Keratinocyte (primary cell): ENCODE measurements around the gene CREB3L1. TPM values are rescaled to one million over a fixed set of nuclear protein-coding genes. Genes with fewer than 3 reads are reported as not detected.

ENCODE experiments used
- DNase-seq: peaks from one replicate; pipeline ENCODE4 v3.0.0-alpha.2; 2011; ENCODE audit warnings: low read depth, missing footprints, low spot score
- FAIRE-seq: peaks from 2 replicates; lab custom pipeline; 2011; peaks lifted over from hg19 to GRCh38; lab: Jason Lieb, UNC
- H2AFZ ChIP-seq: 2 replicates; pipeline ENCODE4 v1.6.0; 2012; ENCODE audit warnings: low read length, control low read depth, inconsistent platforms; ENCODE audit not compliant: control insufficient read depth
- H3K27ac ChIP-seq: 2 replicates; pipeline ENCODE4 v1.5.1; 2011; ENCODE audit warnings: low read length; ENCODE audit not compliant: control insufficient read depth, insufficient read depth
- H3K27me3 ChIP-seq: 3 replicates; pipeline ENCODE4 v1.6.0; 2011; ENCODE audit warnings: low read length; ENCODE audit not compliant: control insufficient read depth, insufficient read depth; ENCODE audit errors: extremely low read depth
- H3K36me3 ChIP-seq, 2 experiments: 2 replicates in 1 of 2; 3 replicates in 1 of 2; pipeline ENCODE4 v1.5.1; 2011; ENCODE audit warnings: low read length in 2 of 2, mild to moderate bottlenecking in 1 of 2; ENCODE audit not compliant: control insufficient read depth in 2 of 2, insufficient read depth in 2 of 2; ENCODE audit errors: extremely low read depth in 1 of 2
- H3K4me1 ChIP-seq: 3 replicates; pipeline ENCODE4 v1.5.1; 2011; ENCODE audit warnings: low read length; ENCODE audit not compliant: control insufficient read depth, insufficient read depth; ENCODE audit errors: extremely low read depth
- H3K4me2 ChIP-seq: 3 replicates; pipeline ENCODE4 v1.6.0; 2011; ENCODE audit warnings: low read depth, low read length; ENCODE audit not compliant: control insufficient read depth, insufficient read depth; ENCODE audit errors: extremely low read depth
- H3K4me3 ChIP-seq, 3 experiments: fragments of 200-600 bp in 1 of 3; sonication (generic) in 1 of 3; 2 replicates in 2 of 3; 3 replicates in 1 of 3; pipeline ENCODE4 v1.5.1; 2011 to 2016; ENCODE audit warnings: low read length in 3 of 3, mild to moderate bottlenecking in 3 of 3, control low read depth in 2 of 3, inconsistent platforms in 1 of 3, low read depth in 1 of 3, mixed read lengths in 1 of 3, mixed run types in 1 of 3, moderate library complexity in 1 of 3; ENCODE audit not compliant: control insufficient read depth in 2 of 3, insufficient read depth in 2 of 3; ENCODE audit errors: extremely low read depth in 1 of 3
- H3K79me2 ChIP-seq: 2 replicates; pipeline ENCODE4 v1.6.0; 2012; ENCODE audit warnings: low read length; ENCODE audit not compliant: control insufficient read depth, insufficient read depth
- H3K9ac ChIP-seq: 3 replicates; pipeline ENCODE4 v1.6.0; 2011; ENCODE audit warnings: low read length; ENCODE audit not compliant: control insufficient read depth, insufficient read depth; ENCODE audit errors: extremely low read depth
- H3K9me1 ChIP-seq: 3 replicates; pipeline ENCODE4 v1.6.0; 2011; ENCODE audit warnings: low read length; ENCODE audit not compliant: control insufficient read depth, insufficient read depth; ENCODE audit errors: extremely low read depth
- H3K9me3 ChIP-seq: 2 replicates; pipeline ENCODE4 v1.5.1; 2012; ENCODE audit warnings: low read depth, low read length; ENCODE audit not compliant: control insufficient read depth
- H4K20me1 ChIP-seq: 3 replicates; pipeline ENCODE4 v1.6.0; 2011; ENCODE audit warnings: low read length; ENCODE audit not compliant: control insufficient read depth, insufficient read depth; ENCODE audit errors: extremely low read depth
- CTCF ChIP-seq, 3 experiments: IDR thresholded peaks in 1 of 3; conservative IDR thresholded peaks in 1 of 3; optimal IDR thresholded peaks in 1 of 3; 2 replicates in 2 of 3; 3 replicates in 1 of 3; pipeline versions ENCODE3 to v1.5.1; 2011; ENCODE audit warnings: low read length in 3 of 3, mild to moderate bottlenecking in 3 of 3, moderate library complexity in 2 of 3, control low read depth in 1 of 3, inconsistent platforms in 1 of 3; ENCODE audit not compliant: insufficient read depth in 2 of 3; ENCODE audit errors: extremely low read depth in 1 of 3
- EZH2 ChIP-seq: IDR thresholded peaks from one replicate; pipeline ENCODE4 v1.6.1; 2012; ENCODE audit warnings: inconsistent platforms, mild to moderate bottlenecking, low read length, moderate library complexity
- dilution Hi-C: fragments of 300-500 bp; cut with MboI; formaldehyde crosslinking; loops from one replicate; pipeline ENCODE4 v1.7.0; 2020; ENCODE audit warnings: low sequenced_read_pairs; ENCODE audit not compliant: extremely low pct_ligation_motif_present
- polyA plus RNA-seq, 5 experiments: library from polyadenylated mRNA; depleted of rRNA in 3 of 5; stranded (reverse) in 3 of 5; stranded (forward) in 1 of 5; unstranded in 1 of 5; fragments of >200 nt; gene quantifications; 1 replicate in 1 of 5; 2 replicates in 3 of 5; 3 replicates in 1 of 5; pipeline versions ENCODE4 v1.2.1 to v1.2.3, GENCODE V29; 2011 to 2012; ENCODE audit warnings: missing spikeins in 2 of 5, low read depth in 1 of 5, low replicate concordance in 1 of 5

Gene CREB3L1
- polyA plus RNA-seq, 1 donor (not counting 4 experiments of a cell fraction or from before 2014, with no cell fraction given), result not detected

GRCh38 chr11:46330154-46330553 is 52.7 kb downstream of the CREB3L1 start:
- no peaks in the 10 kb centered on the region for H3K79me2 ChIP-seq
- no peak for DNase-seq
- TF ChIP-seq EZH2, result no peak
- TF ChIP-seq CTCF (optimal IDR thresholded peaks at IDR 0.05 in 1 of 3, IDR thresholded peaks at IDR 0.05 in 1 of 3, conservative IDR thresholded peaks at IDR 0.05 in 1 of 3; ENCODE audit: extremely low read depth in 1 of 3, insufficient read depth in 2 of 3, low read length in 3 of 3), result no peak
- H3K4me3 ChIP-seq, result no peak overlapping the region
- no peaks in the 10 kb centered on the region for H3K9me3 ChIP-seq
- no peaks in the 10 kb centered on the region for H4K20me1 ChIP-seq
- H3K27me3 ChIP-seq, result peaks cover 56% of the 10 kb centered on the region
- H3K4me1 ChIP-seq, result peaks cover 3% of the 10 kb centered on the region
- no peak for FAIRE-seq
- H3K4me2 ChIP-seq, result no peak overlapping the region
- H3K9ac ChIP-seq, result no peak overlapping the region
- H3K36me3 ChIP-seq, result no peaks in the 10 kb centered on the region
- dilution Hi-C loops, result no loop called here
- H2AFZ ChIP-seq, result no peak overlapping the region
- no peaks in the 10 kb centered on the region for H3K9me1 ChIP-seq
- H3K27ac ChIP-seq, result no peak overlapping the region

- Histone ChIP-seq H3K9me3 (no peaks in the 10 kb centered on the region), H3K79me2 (no peaks in the 10 kb centered on the region), H3K9ac (no peak overlapping the region), H3K27ac (no peak overlapping the region), H3K36me3 (no peaks in the 10 kb centered on the region), H2AFZ (no peak overlapping the region), H3K27me3 (peaks cover 52% of the 10 kb centered on the region), H4K20me1 (no peaks in the 10 kb centered on the region), H3K9me1 (no peaks in the 10 kb centered on the region), H3K4me1 (peaks cover 3% of the 10 kb centered on the region), H3K4me3 (no peak overlapping the region), H3K4me2 (no peak overlapping the region)
- no peak for DNase-seq
- dilution Hi-C loops, result no loop called here
- peak; percentile 24 for TF ChIP-seq EZH2
- TF ChIP-seq CTCF (optimal IDR thresholded peaks at IDR 0.05 in 1 of 3, IDR thresholded peaks at IDR 0.05 in 1 of 3, conservative IDR thresholded peaks at IDR 0.05 in 1 of 3; ENCODE audit: extremely low read depth in 1 of 3, insufficient read depth in 2 of 3, low read length in 3 of 3), result no peak
- FAIRE-seq, result no peak
Observed at GRCh38 chr11:46330563-46331281, 53.3 kb downstream of the CREB3L1 start.
